ENCODE measurements around the gene GUCA2B. TPM values are rescaled to one million over a fixed set of nuclear protein-coding genes. Genes with fewer than 3 reads are reported as not detected.

Gene GUCA2B
- total RNA-seq, 6 experiments from 2014 or later, result 1.8 to 3.3 (median 2.7) TPM; not detected in 2

DNA sequence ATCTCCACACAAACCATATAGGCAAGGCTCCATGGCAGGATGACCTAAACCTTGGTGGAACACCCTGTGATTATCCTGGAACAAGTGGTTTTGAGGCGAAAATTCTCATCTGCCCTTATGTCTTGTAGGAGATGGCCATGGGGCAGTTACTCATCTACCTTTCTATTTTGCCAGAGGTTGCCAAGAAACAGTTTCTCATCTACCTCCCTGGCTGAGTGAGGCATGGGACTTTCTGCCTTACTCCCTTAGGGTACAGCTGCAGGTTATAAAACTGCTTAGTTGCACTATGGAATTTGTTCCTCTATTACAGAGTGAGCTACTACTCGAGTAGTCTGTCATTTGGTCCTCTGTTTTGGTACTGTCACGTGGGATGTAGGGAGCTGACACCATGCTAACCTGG is 42.6 kb downstream of the GUCA2B start:
- Histone ChIP-seq H3K27me3 (no peaks in the 10 kb centered on the region), H3K9me3 (no peaks in the 10 kb centered on the region), H3K4me3 (no peak overlapping the region), H3K27ac (no peak overlapping the region), H3K36me3 (peaks cover 0 to 23% (median 2%) of the 10 kb centered on the region in 4 donors), H3K4me1 (peaks cover 0 to 2% (median 1%) of the 10 kb centered on the region in 4 donors)
- ATAC-seq (no peak), DNase-seq (no peak)
- TF ChIP-seq, protein P1, sequence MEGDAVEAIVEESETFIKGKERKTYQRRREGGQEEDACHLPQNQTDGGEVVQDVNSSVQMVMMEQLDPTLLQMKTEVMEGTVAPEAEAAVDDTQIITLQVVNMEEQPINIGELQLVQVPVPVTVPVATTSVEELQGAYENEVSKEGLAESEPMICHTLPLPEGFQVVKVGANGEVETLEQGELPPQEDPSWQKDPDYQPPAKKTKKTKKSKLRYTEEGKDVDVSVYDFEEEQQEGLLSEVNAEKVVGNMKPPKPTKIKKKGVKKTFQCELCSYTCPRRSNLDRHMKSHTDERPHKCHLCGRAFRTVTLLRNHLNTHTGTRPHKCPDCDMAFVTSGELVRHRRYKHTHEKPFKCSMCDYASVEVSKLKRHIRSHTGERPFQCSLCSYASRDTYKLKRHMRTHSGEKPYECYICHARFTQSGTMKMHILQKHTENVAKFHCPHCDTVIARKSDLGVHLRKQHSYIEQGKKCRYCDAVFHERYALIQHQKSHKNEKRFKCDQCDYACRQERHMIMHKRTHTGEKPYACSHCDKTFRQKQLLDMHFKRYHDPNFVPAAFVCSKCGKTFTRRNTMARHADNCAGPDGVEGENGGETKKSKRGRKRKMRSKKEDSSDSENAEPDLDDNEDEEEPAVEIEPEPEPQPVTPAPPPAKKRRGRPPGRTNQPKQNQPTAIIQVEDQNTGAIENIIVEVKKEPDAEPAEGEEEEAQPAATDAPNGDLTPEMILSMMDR (IDR thresholded peaks at IDR 0.05), result no peak
- TF ChIP-seq POLR2A (IDR thresholded peaks at IDR 0.05), result no peak
- 100% methylated on average over 1 of the region's 3 CpGs for whole genome bisulfite sequencing (ENCODE audit: insufficient coverage, low coverage, low lambda C conversion rate, missing lambda C conversion rate)
- intact Hi-C loops (cut with DNase I), result no loop called here

DNA sequence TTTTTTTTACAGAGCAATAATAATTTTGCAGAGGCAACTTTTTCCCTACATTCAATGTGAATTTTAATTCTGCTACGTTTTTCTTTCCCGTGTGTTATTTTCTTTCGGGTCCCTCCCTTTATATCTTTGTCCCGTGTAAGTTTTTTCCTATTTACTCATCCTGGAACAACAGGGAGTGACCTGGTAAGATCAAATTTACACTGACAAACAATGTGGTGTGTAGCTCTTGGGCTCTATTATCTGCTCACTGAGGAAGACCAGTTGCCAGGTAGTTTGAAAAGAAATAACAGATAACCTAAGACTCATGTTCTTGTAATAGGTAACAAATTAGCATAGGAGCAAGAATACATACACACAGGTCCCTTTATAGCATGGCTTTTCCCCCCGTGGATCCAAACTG is 45.0 kb downstream of the GUCA2B start:
- WGBS (ENCODE audit: insufficient coverage, low coverage, low lambda C conversion rate, missing lambda C conversion rate), result 61% methylated on average over 2 of the region's 5 CpGs
- H3K9me3 ChIP-seq, result no peaks in the 10 kb centered on the region
- intact Hi-C loops (cut with DNase I), result no loop called here
- ATAC-seq (peak in 1 of 4 donors; percentile 50), DNase-seq (no peak)
- no peak overlapping the region for H3K27ac ChIP-seq
- H3K4me1 ChIP-seq, result no peaks in the 10 kb centered on the region
- no peaks in the 10 kb centered on the region for H3K27me3 ChIP-seq
- H3K4me3 ChIP-seq, result no peak overlapping the region
- peaks cover 0 to 23% (median 2%) of the 10 kb centered on the region in 4 donors for H3K36me3 ChIP-seq
- TF ChIP-seq POLR2A (IDR thresholded peaks at IDR 0.05), result no peak
- TF ChIP-seq, protein P1 (IDR thresholded peaks at IDR 0.05), result no peak

DNA sequence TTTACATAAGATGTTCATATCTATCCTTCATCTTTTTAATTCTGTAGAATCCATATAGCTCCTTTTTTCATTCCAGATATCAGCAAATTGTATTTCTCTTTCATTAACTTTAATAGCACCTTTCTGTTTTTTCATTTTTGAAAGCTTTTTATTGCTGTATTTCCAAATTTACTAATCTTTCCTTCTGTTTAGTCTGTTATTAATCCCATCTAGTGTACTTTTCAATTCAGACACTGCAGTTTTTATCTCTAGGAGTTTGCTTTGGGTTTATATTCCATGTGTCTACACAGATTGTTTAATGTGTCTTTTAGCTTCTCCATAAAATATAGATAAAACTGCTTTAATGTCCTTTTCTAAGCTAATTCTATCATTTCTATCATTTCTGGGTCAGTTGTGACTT is 48.8 kb downstream of the GUCA2B start:
- ATAC-seq (no peak), DNase-seq (no peak)
- Histone ChIP-seq H3K9me3 (no peaks in the 10 kb centered on the region), H3K27ac (no peak overlapping the region), H3K4me1 (no peaks in the 10 kb centered on the region), H3K36me3 (peaks cover 0 to 9% (median 2%) of the 10 kb centered on the region in 4 donors), H3K4me3 (no peak overlapping the region), H3K27me3 (no peaks in the 10 kb centered on the region)
- intact Hi-C loops (cut with DNase I), result no loop called here
- no peak for TF ChIP-seq POLR2A (IDR thresholded peaks at IDR 0.05)
- TF ChIP-seq, protein P1 (IDR thresholded peaks at IDR 0.05), result no peak

Other genes starting within 250 kb of the GUCA2B start
- gene HIVEP3, start 234.5 kb upstream of the GUCA2B start, total RNA-seq, result 1 to 10 TPM; 1.4 to 3.9 (median 2.2) TPM
- not detected for gene GUCA2A, start 11.3 kb downstream of the GUCA2B start, total RNA-seq
- 10 to 100 TPM; 12.1 to 18.4 (median 14.5) TPM for gene FOXJ3, start 181.8 kb downstream of the GUCA2B start, total RNA-seq
- under 1 TPM; 0.02 to 0.95 (median 0.15) TPM for gene RIMKLA, start 227.4 kb downstream of the GUCA2B start, total RNA-seq

Data from right lobe of liver (tissue), 6 donors.